Measurements from ENCODE around the gene VPS33A. TPM values are rescaled to one million over a fixed set of nuclear protein-coding genes. Genes with fewer than 3 reads are reported as not detected.
A peak's percentile ranks its signal among the peaks of the same experiment; 100 is the strongest.

The VPS33A gene
- total RNA-seq, 1 experiment from 2014 or later: 16.5 TPM

- intact Hi-C loops (cut with micrococcal nuclease): no loop called here
- H3K4me1 Mint-ChIP-seq (ENCODE audit: insufficient read depth, unreplicated experiment): peaks cover 16% of the 10 kb centered on the region
- BruUV-seq (replicated peaks): no TSS peak
- peaks cover 48% of the 10 kb centered on the region for H3K36me3 Mint-ChIP-seq (ENCODE audit: insufficient read depth, unreplicated experiment)
- no peaks in the 10 kb centered on the region for H3K27me3 Mint-ChIP-seq (ENCODE audit: insufficient read depth, unreplicated experiment)
- peak within 1 kb of the TSS; percentile 96 for H3K27ac Mint-ChIP-seq (ENCODE audit: low read depth, unreplicated experiment)
- no peak for TF ChIP-seq CTCF (IDR thresholded peaks at IDR 0.05; ENCODE audit: unreplicated experiment)
- H3K4me3 Mint-ChIP-seq (ENCODE audit: unreplicated experiment): peak within 1 kb of the TSS; percentile 92
- peak; percentile 99 for DNase-seq (ENCODE audit: unreplicated experiment)
- CTCF ChIA-PET: interaction anchor here (0.6 to 1.5 kb wide), 4 partner anchors 129 to 163 kb away, joined by 3 to 4 read pairs (median 4); no protein-coding TSS in a partner anchor
- POLR2A ChIA-PET: interaction anchor here (0.5 to 4.6 kb wide), 30 partner anchors 10 to 1735 kb away, joined by 3 to 25 read pairs (median 4); partner anchors contain the start of genes B3GNT4, KNTC1, MLXIP and RSRC2
- H3K9me3 Mint-ChIP-seq (ENCODE audit: unreplicated experiment): no peaks in the 10 kb centered on the region
Measured at GRCh38 chr12:122225683-122226365, 40.5 kb downstream of the VPS33A start, which contains the start of gene DIABLO. DIABLO (minus strand) TSS chr12:122226052; CDS start chr12:122226014, 38 bp downstream.

- no peaks in the 10 kb centered on the region for H3K9me3 Mint-ChIP-seq (ENCODE audit: unreplicated experiment)
- ChIA-PET POLR2A (interaction anchor here (3.4 kb wide), 1 partner anchor 9 kb away, joined by 24 read pairs; the partner anchor contains the start of gene DIABLO), CTCF (no interaction called here)
- intact Hi-C loops (cut with micrococcal nuclease): no loop called here
- H3K36me3 Mint-ChIP-seq (ENCODE audit: insufficient read depth, unreplicated experiment): peaks cover 96% of the 10 kb centered on the region
- H3K27me3 Mint-ChIP-seq (ENCODE audit: insufficient read depth, unreplicated experiment): no peaks in the 10 kb centered on the region
- no peak for DNase-seq (ENCODE audit: unreplicated experiment)
- no peak for TF ChIP-seq CTCF (IDR thresholded peaks at IDR 0.05; ENCODE audit: unreplicated experiment)
- no peaks in the 10 kb centered on the region for H3K4me1 Mint-ChIP-seq (ENCODE audit: insufficient read depth, unreplicated experiment)
- no peak overlapping the region for H3K27ac Mint-ChIP-seq (ENCODE audit: low read depth, unreplicated experiment)
- no peak overlapping the region for H3K4me3 Mint-ChIP-seq (ENCODE audit: unreplicated experiment)
- no TSS peak for BruUV-seq (replicated peaks)
Measured at GRCh38 chr12:122216445-122216844, 49.8 kb downstream of the VPS33A start.

- TF ChIP-seq CTCF (IDR thresholded peaks at IDR 0.05; ENCODE audit: unreplicated experiment): no peak
- CTCF ChIA-PET: no interaction called here
- intact Hi-C loops (cut with micrococcal nuclease): no loop called here
- Mint-ChIP-seq H3K4me3 (ENCODE audit: unreplicated experiment) (no peak overlapping the region), H3K27ac (ENCODE audit: low read depth, unreplicated experiment) (no peak overlapping the region), H3K4me1 (ENCODE audit: insufficient read depth, unreplicated experiment) (no peaks in the 10 kb centered on the region), H3K27me3 (ENCODE audit: insufficient read depth, unreplicated experiment) (no peaks in the 10 kb centered on the region), H3K36me3 (ENCODE audit: insufficient read depth, unreplicated experiment) (peaks cover 96% of the 10 kb centered on the region), H3K9me3 (ENCODE audit: unreplicated experiment) (no peaks in the 10 kb centered on the region)
- POLR2A ChIA-PET: interaction anchor here (0.6 to 3.4 kb wide), 5 partner anchors 8 to 302 kb away, joined by 3 to 24 read pairs (median 3); partner anchors contain the start of genes DIABLO and MLXIP
- DNase-seq (ENCODE audit: unreplicated experiment): no peak
- BruUV-seq (replicated peaks): TSS peak; percentile 12
Measured at GRCh38 chr12:122215771-122216170, 50.5 kb downstream of the VPS33A start.

- Mint-ChIP-seq H3K27ac (ENCODE audit: low read depth, unreplicated experiment) (no peak overlapping the region), H3K4me1 (ENCODE audit: insufficient read depth, unreplicated experiment) (peaks cover 6% of the 10 kb centered on the region), H3K9me3 (ENCODE audit: unreplicated experiment) (no peaks in the 10 kb centered on the region), H3K4me3 (ENCODE audit: unreplicated experiment) (no peak overlapping the region), H3K27me3 (ENCODE audit: insufficient read depth, unreplicated experiment) (no peaks in the 10 kb centered on the region), H3K36me3 (ENCODE audit: insufficient read depth, unreplicated experiment) (peaks cover 78% of the 10 kb centered on the region)
- no peak for DNase-seq (ENCODE audit: unreplicated experiment)
- POLR2A ChIA-PET: interaction anchor here (5.1 kb wide), 1 partner anchor 16 kb away, joined by 23 read pairs; the partner anchor contains the start of gene DIABLO
- CTCF ChIA-PET: interaction anchor here (0.7 kb wide), 1 partner anchor 40 kb away, joined by 3 read pairs; no protein-coding TSS in a partner anchor
- intact Hi-C loops (cut with micrococcal nuclease): no loop called here
- TF ChIP-seq CTCF (IDR thresholded peaks at IDR 0.05; ENCODE audit: unreplicated experiment): no peak
- BruUV-seq (replicated peaks): TSS peak; percentile 69
Measured at GRCh38 chr12:122208073-122208820, 58.0 kb downstream of the VPS33A start.

All from MCF 10A (cell line).